Testis (tissue), 3 donors: ENCODE results near the gene DNAH5. TPM values are rescaled to one million over a fixed set of nuclear protein-coding genes. Genes with fewer than 3 reads are reported as not detected.
"Not testable (repeated sequence)": the region's sequence is repeated elsewhere in the genome, so short reads cannot be mapped to it uniquely, and the experiment has no call there.

ENCODE experiments used
- DNase-seq: peaks from one replicate; pipeline ENCODE4 v3.0.0-alpha.2; 2019
- H3K27ac ChIP-seq, 2 donors: fragments of 200-600 bp; sonication (generic); one replicate each; pipeline ENCODE4 v1.5.1; 2019
- H3K27me3 ChIP-seq: fragments of 200-600 bp; sonication (generic); one replicate; pipeline ENCODE4 v1.5.1; 2019
- H3K36me3 ChIP-seq: fragments of 200-600 bp; sonication (generic); one replicate; pipeline ENCODE4 v1.5.1; 2017; ENCODE audit warnings: low read depth; ENCODE audit errors: missing control alignments
- H3K4me1 ChIP-seq: fragments of 200-600 bp; sonication (generic); one replicate; pipeline ENCODE4 v1.5.1; 2019
- H3K4me3 ChIP-seq, 2 donors: fragments of 200-600 bp; sonication (generic); one replicate each; pipeline ENCODE4 v1.5.1; 2017 to 2019
- H3K9me3 ChIP-seq: fragments of 200-600 bp; sonication (generic); one replicate; pipeline ENCODE4 v1.5.1; 2017
- POLR2A ChIP-seq: fragments of 450-650 bp; IDR thresholded peaks from one replicate; pipeline ENCODE4 v1.6.1; 2017; ENCODE audit warnings: antibody characterized with exemption, mild to moderate bottlenecking, moderate library complexity
- WGBS, 2 donors: methylation state at CpG; one replicate each; pipeline ENCODE4 v1.1.5; 2018; 5-methylcytosine and 5-hydroxymethylcytosine counted together
- intact Hi-C: fragments of 100-400 bp; cut with DNase I; formaldehyde crosslinking; loops from one replicate; pipeline ENCODE4 v1.15.1; 2023; ENCODE audit warnings: low total_unique reads
- polyA plus RNA-seq: library from polyadenylated mRNA; stranded (reverse); fragments of 350-450 nt; fragmentation: Illumina TruSeq; extraction: RNeasy Lipid Tissue Mini Kit (QIAGEN cat#74804); gene quantifications from one replicate; pipeline ENCODE4 v1.2.3, GENCODE V29; 2014; ENCODE audit warnings: low read depth, low replicate concordance; ENCODE audit not compliant: insufficient read depth
- total RNA-seq, 2 donors: library from RNA; depleted of rRNA; stranded (reverse); fragments of >200 nt; gene quantifications; one replicate each; pipeline ENCODE4 v1.2.3, GENCODE V29; 2016
- TF ChIP-seq, protein P1 (sequence below), 3 experiments: fragments of 450-650 bp in 2 of 3; fragments of 200-600 bp in 1 of 3; sonication (generic) in 1 of 3; IDR thresholded peaks; one replicate each; pipeline ENCODE4 v1.5.1; 2016 to 2019; ENCODE audit warnings: antibody characterized with exemption in 3 of 3, mild to moderate bottlenecking in 2 of 3, moderate library complexity in 1 of 3

DNAH5 gene
- total and polyA plus RNA-seq, 3 donors from 2014 or later: 1.1 to 5.9 (median 5.1) TPM

DNA sequence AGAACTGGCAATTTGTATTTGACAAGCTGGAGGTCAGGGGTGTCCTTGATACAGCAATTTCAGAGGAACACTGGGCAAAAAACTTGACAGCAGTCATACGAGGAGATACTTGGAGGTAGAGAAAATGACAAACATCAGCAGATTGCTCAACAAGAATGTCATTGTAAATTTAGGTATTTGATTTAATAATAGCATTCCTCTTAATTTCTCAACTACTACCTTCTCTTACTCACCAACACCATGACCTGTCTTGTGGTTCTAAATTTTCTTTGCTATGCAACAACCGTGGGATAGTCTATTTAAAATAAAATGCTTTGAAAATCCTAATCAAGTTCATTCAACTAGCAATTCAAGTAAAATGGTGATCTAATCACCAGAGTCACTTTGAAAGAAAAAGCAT lies 128.4 kb downstream of the DNAH5 start:
- no peaks in the 10 kb centered on the region for H3K9me3 ChIP-seq
- 75 to 78% methylated on average over 2 of the region's 2 CpGs for whole genome bisulfite sequencing, 2 donors
- TF ChIP-seq, protein P1, sequence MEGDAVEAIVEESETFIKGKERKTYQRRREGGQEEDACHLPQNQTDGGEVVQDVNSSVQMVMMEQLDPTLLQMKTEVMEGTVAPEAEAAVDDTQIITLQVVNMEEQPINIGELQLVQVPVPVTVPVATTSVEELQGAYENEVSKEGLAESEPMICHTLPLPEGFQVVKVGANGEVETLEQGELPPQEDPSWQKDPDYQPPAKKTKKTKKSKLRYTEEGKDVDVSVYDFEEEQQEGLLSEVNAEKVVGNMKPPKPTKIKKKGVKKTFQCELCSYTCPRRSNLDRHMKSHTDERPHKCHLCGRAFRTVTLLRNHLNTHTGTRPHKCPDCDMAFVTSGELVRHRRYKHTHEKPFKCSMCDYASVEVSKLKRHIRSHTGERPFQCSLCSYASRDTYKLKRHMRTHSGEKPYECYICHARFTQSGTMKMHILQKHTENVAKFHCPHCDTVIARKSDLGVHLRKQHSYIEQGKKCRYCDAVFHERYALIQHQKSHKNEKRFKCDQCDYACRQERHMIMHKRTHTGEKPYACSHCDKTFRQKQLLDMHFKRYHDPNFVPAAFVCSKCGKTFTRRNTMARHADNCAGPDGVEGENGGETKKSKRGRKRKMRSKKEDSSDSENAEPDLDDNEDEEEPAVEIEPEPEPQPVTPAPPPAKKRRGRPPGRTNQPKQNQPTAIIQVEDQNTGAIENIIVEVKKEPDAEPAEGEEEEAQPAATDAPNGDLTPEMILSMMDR (IDR thresholded peaks at IDR 0.05): no peak
- no peak for TF ChIP-seq POLR2A

DNA sequence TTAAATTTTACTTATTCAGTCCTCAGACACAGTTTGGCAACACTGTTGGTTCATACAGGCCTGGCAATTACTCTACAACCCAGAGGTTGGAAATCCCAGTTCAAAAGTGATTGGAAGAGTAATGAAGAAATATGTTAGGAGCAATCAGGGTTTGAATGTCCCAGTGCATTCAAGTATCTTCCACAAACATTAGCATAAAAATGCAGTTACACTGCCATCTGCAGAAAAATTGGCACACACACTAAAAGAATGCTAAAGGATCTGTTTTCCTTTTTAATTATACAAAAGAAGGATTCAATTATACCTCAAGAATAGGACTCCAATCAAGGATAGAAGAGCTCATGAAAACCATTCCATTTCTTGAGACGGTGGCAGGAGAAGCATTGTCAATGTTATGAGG lies 130.2 kb downstream of the DNAH5 start:
- Histone ChIP-seq H3K4me3 (no peak overlapping the region), H3K4me1 (no peaks in the 10 kb centered on the region)
- no peak for DNase-seq

More for the DNA sequence above, 128.4 kb downstream of the DNAH5 start:
- no peak for DNase-seq
- intact Hi-C loops: no loop called here
- no peaks in the 10 kb centered on the region for H3K27me3 ChIP-seq
- no peaks in the 10 kb centered on the region for H3K4me1 ChIP-seq
- H3K27ac ChIP-seq: no peak overlapping the region
- no peaks in the 10 kb centered on the region for H3K36me3 ChIP-seq
- no peak overlapping the region for H3K4me3 ChIP-seq

DNA sequence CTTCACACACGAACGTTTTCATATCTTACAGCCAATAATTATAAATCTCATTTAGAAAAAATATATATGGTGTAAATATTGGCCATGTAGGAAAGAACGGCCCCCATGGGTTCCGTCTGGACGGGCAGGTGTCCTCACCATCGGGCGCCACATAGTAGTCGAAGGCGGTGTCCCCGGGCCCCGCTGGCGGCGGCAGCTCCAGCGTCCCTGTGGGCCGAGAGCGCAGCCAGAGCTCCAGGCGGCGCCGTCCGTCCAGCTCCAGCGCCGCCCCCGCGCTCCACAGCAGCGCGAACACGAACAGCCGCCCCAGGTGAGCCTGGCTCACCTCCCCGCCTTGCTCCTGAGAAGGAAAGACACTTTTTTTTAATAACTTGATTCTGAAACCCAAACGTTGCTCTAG lies 134.6 kb downstream of the DNAH5 start:
- DNase-seq: peak; percentile 20
- H3K9me3 ChIP-seq: no peaks in the 10 kb centered on the region
- no peaks in the 10 kb centered on the region for H3K4me1 ChIP-seq
- WGBS, 2 donors: 42 to 54% methylated on average over 22 to 30 of the region's 30 CpGs
- H3K36me3 ChIP-seq: no peaks in the 10 kb centered on the region
- H3K4me3 ChIP-seq: peak overlapping the region; percentile 18 to 34
- H3K27ac ChIP-seq: no peak overlapping the region
- TF ChIP-seq, protein P1 (IDR thresholded peaks at IDR 0.05): no peak
- TF ChIP-seq POLR2A: no peak
- no peaks in the 10 kb centered on the region for H3K27me3 ChIP-seq
- intact Hi-C loops: no loop called here

More for the DNA sequence above, 130.2 kb downstream of the DNAH5 start:
- Histone ChIP-seq H3K27me3 (no peaks in the 10 kb centered on the region), H3K9me3 (no peaks in the 10 kb centered on the region), H3K27ac (no peak overlapping the region), H3K36me3 (no peaks in the 10 kb centered on the region)
- intact Hi-C loops: no loop called here
- 77 to 100% methylated on average over 1 of the region's 1 CpG for WGBS, 2 donors
- TF ChIP-seq, protein P1 (IDR thresholded peaks at IDR 0.05): no peak

DNA sequence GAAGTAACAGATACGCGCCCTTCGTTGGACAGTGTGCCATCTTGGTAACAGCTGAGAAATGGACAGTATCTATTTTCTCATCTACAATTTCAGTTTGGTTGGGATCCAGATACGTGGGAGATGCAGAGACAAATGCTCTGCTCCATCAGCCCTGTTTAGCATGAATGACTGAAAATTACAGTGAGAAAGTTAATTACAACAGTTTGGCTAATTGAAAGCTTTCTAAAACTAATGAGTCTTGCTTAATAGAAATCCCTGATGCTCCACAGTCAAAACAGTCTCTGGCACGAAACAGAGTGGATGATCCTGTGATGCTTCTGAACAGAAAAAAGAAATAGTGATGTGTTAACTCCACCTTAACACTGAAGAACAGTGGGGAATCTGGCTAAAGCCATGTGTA lies 140.2 kb downstream of the DNAH5 start:
- Histone ChIP-seq H3K27ac (no peak overlapping the region), H3K36me3 (no peaks in the 10 kb centered on the region), H3K4me3 (no peak overlapping the region), H3K9me3 (no peaks in the 10 kb centered on the region), H3K27me3 (no peaks in the 10 kb centered on the region), H3K4me1 (no peaks in the 10 kb centered on the region)
- intact Hi-C loops: no loop called here
- WGBS, 2 donors: 79 to 87% methylated on average over 5 of the region's 5 CpGs
- no peak for DNase-seq
- no peak for TF ChIP-seq POLR2A
- TF ChIP-seq, protein P1 (IDR thresholded peaks at IDR 0.05): no peak

DNA sequence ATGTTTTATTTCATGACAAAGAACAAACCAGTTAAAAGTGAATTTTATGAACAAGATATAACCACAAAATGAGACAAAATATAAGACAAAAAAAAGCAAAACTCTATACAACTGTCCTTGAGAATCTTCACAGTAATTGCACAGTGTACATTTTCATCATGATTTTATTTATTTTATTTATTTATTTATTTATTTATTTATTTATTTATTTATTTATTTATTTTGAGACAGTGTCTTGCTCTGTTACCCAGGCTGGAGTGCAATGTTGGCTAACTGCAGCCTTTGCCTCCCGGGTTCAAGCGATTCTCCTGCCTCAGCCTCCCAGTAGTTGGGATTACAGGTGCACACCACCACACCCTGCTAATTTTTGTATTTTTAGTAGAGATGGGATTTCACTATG lies 145.9 kb downstream of the DNAH5 start:
- DNase-seq, H3K36me3 ChIP-seq, H3K27me3 ChIP-seq, intact Hi-C loops, H3K4me1 ChIP-seq, H3K4me3 ChIP-seq, H3K27ac ChIP-seq, H3K9me3 ChIP-seq: not testable (repeated sequence)
- WGBS, 2 donors: 92 to 97% methylated on average over 2 of the region's 2 CpGs
